ENCODE measurements around the gene MANBA.
A peak's percentile ranks its signal among the peaks of the same experiment; 100 is the strongest.

- TF ChIP-seq CTCF (IDR thresholded peaks at IDR 0.05): peak in 3 of 4 experiments; percentile 22 to 38 (median 22)
- no peak for TF ChIP-seq POLR2A (IDR thresholded peaks at IDR 0.05)
Measured at GRCh38 chr4:102625232-102625930, 135.4 kb downstream of the MANBA start.

Data from uterus (tissue), 2 donors.